ENCODE data around the gene GABRA5.

DNA sequence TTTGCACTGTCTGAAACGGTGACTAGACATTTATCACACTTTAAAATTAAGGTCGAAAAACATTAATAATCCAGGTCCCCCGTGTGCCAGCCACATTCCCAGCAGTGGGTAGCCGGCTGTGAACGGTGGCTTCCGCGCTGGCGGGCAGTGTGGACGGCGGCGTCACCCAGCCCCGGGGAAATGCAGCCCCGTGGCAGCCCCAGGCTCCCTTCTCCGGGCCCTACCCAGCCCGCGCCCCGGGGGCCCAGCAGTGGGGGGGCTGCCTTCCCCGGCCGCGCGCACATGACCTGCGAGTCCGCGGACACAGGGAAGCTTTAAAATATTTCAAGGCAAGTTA lies 25.3 kb downstream of the GABRA5 start:
- TF ChIP-seq, protein P1, sequence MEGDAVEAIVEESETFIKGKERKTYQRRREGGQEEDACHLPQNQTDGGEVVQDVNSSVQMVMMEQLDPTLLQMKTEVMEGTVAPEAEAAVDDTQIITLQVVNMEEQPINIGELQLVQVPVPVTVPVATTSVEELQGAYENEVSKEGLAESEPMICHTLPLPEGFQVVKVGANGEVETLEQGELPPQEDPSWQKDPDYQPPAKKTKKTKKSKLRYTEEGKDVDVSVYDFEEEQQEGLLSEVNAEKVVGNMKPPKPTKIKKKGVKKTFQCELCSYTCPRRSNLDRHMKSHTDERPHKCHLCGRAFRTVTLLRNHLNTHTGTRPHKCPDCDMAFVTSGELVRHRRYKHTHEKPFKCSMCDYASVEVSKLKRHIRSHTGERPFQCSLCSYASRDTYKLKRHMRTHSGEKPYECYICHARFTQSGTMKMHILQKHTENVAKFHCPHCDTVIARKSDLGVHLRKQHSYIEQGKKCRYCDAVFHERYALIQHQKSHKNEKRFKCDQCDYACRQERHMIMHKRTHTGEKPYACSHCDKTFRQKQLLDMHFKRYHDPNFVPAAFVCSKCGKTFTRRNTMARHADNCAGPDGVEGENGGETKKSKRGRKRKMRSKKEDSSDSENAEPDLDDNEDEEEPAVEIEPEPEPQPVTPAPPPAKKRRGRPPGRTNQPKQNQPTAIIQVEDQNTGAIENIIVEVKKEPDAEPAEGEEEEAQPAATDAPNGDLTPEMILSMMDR (conservative IDR thresholded peaks at IDR 0.05; ENCODE audit: low read depth in 2 of 2): no peak
- no peak for TF ChIP-seq EZH2 (IDR thresholded peaks at IDR 0.05; ENCODE audit: low read depth, unreplicated experiment)

All from GM23338 (cell line).